IMR-90 (cell line): Measurements from ENCODE around the gene FANK1.

Experiments used
- CHD1 ChIP-seq: IDR thresholded peaks from 2 replicates; pipeline ENCODE4 v1.6.1; 2012; ENCODE audit warnings: low read depth, low read length, improper control_type of control experiment
- CTCF ChIP-seq: conservative IDR thresholded peaks from 2 replicates; pipeline ENCODE4 v1.5.1; 2012; ENCODE audit warnings: mild to moderate bottlenecking, low read depth, low read length, improper control_type of control experiment
- FOS ChIP-seq: fragments of 150-350 bp; IDR thresholded peaks from 2 replicates; pipeline ENCODE4 v1.6.1; 2016; ENCODE audit warnings: low read depth, low read length
- MAZ ChIP-seq: IDR thresholded peaks from 2 replicates; pipeline ENCODE4 v1.6.1; 2012; ENCODE audit warnings: low read depth, mild to moderate bottlenecking, low read length, improper control_type of control experiment, moderate library complexity, borderline replicate concordance
- MXI1 ChIP-seq: IDR thresholded peaks from 2 replicates; pipeline ENCODE4 v1.6.1; 2012; ENCODE audit warnings: low read depth, mild to moderate bottlenecking, low read length, moderate library complexity, borderline replicate concordance
- POLR2A ChIP-seq: IDR thresholded peaks from 2 replicates; pipeline ENCODE4 v1.6.1; 2012; ENCODE audit warnings: mild to moderate bottlenecking, low read depth, low read length
- RFX5 ChIP-seq: IDR thresholded peaks from 2 replicates; pipeline ENCODE4 v1.8.0; 2012; ENCODE audit warnings: low read depth, mild to moderate bottlenecking, low read length, moderate library complexity
- SMC3 ChIP-seq: fragments of 150-350 bp; IDR thresholded peaks from 2 replicates; pipeline ENCODE4 v1.6.1; 2016; ENCODE audit warnings: low read depth, mild to moderate bottlenecking, antibody characterized with exemption, low read length, moderate library complexity
- TF ChIP-seq, protein P1 (sequence below): fragments of 150-350 bp; IDR thresholded peaks from 2 replicates; pipeline ENCODE4 v1.6.1; 2016; ENCODE audit warnings: low read depth, mild to moderate bottlenecking, low read length, moderate library complexity, borderline replicate concordance
- TF ChIP-seq, protein P2 (sequence below): fragments of 150-350 bp; IDR thresholded peaks from 2 replicates; pipeline ENCODE4 v1.6.1; 2017; ENCODE audit warnings: mild to moderate bottlenecking, antibody characterized with exemption, low read length, low read depth

DNA sequence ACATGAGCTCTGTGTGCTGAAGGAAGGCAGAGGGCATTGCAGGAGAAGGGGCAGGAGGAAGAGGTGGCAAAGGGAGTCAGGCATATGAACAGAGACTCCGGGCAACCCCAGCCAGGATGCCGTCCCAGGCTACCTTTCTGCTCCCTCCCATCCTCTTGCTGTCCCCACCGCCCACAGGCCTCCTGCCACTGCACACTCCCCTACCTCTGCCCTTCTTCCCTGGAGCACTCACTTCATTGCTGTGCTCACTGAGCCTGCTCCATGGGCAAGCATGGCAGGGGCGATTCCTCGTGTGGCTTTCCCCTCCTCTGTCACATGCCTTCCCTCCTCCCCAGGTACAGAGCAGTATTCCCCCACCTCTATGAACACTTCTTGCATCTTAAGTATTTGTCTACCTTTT, 93.4 kb downstream of the FANK1 start:
- no peak for TF ChIP-seq CTCF
- no peak for TF ChIP-seq SMC3
- no peak for TF ChIP-seq POLR2A
- no peak for TF ChIP-seq MXI1
- TF ChIP-seq, protein P1, sequence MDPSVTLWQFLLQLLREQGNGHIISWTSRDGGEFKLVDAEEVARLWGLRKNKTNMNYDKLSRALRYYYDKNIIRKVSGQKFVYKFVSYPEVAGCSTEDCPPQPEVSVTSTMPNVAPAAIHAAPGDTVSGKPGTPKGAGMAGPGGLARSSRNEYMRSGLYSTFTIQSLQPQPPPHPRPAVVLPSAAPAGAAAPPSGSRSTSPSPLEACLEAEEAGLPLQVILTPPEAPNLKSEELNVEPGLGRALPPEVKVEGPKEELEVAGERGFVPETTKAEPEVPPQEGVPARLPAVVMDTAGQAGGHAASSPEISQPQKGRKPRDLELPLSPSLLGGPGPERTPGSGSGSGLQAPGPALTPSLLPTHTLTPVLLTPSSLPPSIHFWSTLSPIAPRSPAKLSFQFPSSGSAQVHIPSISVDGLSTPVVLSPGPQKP = no peak
- TF ChIP-seq RFX5 = no peak
- no peak for TF ChIP-seq FOS
- no peak for TF ChIP-seq CHD1
- TF ChIP-seq, protein P2, sequence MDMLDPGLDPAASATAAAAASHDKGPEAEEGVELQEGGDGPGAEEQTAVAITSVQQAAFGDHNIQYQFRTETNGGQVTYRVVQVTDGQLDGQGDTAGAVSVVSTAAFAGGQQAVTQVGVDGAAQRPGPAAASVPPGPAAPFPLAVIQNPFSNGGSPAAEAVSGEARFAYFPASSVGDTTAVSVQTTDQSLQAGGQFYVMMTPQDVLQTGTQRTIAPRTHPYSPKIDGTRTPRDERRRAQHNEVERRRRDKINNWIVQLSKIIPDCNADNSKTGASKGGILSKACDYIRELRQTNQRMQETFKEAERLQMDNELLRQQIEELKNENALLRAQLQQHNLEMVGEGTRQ = no peak
- TF ChIP-seq MAZ = no peak
